NCI-H69 (cell line): ENCODE data around the gene TMOD4.
"Not testable (repeated sequence)": the region's sequence is repeated elsewhere in the genome, so short reads cannot be mapped to it uniquely, and the experiment has no call there.

Experiments
- DNase-seq: peaks from one replicate; lab custom pipeline; 2025; lab: John Stamatoyannopoulos, UW

TMOD4 gene

DNA sequence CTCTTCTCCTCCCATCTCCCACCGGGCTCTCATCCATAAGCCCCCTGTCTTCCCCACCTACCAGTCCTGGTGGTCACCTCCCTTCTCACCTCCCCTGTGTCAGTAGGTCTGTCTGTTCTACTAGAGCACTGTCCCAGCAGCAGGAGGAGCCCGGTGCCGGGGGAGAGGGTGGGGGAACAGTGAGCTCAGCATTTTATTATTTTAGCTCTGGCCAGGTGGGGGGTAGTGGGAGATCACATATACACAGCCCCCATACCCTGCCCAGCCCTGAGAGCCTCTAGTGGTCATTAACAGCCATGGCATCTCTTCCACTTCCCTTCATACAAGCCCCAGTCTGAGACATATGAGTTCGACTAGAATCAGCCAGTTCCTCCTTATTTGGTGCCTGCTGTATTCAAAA, at the start of gene TMOD4:
Gene TMOD4 (minus strand): TSS at position 119 of the 400 bp plus-strand sequence. CDS start 1,106 bp downstream, outside the sequence.
- DNase-seq: peak; percentile 28

DNA sequence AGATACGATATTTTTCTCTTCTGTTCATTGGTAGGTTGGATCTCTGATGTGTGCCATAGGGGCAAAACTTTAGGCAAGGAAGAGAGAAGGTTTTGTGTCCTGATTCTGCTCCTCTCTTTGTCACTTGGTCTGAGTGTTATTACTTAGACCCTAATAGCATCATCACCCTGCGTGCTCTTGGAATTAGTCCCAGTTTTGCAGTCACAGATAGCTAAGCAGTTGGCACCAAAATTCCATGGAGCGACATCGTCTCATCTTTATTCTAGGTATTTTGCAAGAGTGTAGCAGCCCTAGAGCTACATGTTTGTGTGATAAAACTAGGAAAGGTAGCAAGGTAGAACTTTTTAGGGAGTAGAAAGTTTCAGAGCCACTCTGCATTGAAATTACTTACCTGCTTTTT, 46.3 kb upstream of the TMOD4 start:
- no peak for DNase-seq

DNA sequence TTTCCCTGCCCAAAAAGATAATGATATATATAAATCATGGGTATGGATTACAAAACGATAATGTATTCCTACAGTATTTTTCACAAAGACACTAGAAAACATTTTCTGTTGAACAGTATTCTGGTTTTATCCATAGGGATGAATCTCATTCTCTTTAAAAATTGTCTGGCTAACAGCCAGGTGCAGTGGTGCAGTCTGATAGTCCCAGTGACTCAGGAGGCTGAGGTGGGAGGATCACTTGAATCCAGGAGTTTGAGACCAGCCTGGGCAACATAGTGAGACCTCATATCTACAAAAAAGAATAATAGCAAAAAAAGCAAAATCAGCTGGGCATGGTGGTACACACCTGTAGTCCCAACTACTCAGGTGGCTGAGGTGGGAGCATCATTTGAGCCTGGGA, 45.8 kb upstream of the TMOD4 start:
- no peak for DNase-seq

DNA sequence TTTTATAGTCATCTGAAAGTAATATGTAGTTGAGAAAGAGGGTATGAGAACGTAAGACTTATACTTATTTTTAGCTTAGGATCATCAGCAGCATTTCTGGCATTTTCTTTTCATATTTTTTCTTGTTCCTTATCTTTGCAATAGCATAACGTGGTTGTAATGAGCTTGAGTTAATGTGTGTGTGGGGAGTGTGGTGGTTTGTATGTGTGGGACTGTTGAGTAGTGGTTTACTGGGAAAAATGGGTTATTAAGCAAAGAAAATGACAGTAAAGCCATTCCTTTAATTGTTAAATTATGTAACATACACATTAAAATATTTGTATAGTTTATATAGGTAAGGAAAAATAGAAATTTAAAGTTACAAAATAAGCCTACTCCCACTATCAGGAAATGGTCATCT, 37.8 kb upstream of the TMOD4 start:
- DNase-seq: no peak

- DNase-seq: no peak
Observed at GRCh38 chr1:151211972-151212705, 36.4 kb upstream of the TMOD4 start.

DNA sequence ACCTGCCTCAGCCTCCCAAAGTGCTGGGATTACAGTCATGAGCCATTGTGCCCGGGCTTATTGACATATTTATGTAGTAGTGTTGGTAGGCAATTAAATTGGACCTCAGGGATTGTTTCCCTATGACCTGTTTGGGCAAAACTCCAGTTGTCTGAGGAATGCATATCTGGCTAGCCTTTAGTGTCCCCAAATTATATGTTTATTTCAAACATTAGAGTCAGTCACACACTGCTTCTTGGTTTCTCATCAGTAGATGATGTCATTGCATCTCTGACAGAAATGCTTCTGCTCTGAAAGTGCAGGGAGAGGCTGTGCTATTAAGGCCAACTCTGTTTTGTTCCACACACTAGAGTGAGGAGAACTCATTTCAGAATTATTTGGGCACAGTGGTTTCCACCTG, 35.0 kb upstream of the TMOD4 start:
- DNase-seq: peak; percentile 44

- not testable (repeated sequence) for DNase-seq
Observed at GRCh38 chr1:151205381-151205965, 29.7 kb upstream of the TMOD4 start.

GRCh38 chr1:151199873-151200581, 24.2 kb upstream of the TMOD4 start:
- no peak for DNase-seq

DNA sequence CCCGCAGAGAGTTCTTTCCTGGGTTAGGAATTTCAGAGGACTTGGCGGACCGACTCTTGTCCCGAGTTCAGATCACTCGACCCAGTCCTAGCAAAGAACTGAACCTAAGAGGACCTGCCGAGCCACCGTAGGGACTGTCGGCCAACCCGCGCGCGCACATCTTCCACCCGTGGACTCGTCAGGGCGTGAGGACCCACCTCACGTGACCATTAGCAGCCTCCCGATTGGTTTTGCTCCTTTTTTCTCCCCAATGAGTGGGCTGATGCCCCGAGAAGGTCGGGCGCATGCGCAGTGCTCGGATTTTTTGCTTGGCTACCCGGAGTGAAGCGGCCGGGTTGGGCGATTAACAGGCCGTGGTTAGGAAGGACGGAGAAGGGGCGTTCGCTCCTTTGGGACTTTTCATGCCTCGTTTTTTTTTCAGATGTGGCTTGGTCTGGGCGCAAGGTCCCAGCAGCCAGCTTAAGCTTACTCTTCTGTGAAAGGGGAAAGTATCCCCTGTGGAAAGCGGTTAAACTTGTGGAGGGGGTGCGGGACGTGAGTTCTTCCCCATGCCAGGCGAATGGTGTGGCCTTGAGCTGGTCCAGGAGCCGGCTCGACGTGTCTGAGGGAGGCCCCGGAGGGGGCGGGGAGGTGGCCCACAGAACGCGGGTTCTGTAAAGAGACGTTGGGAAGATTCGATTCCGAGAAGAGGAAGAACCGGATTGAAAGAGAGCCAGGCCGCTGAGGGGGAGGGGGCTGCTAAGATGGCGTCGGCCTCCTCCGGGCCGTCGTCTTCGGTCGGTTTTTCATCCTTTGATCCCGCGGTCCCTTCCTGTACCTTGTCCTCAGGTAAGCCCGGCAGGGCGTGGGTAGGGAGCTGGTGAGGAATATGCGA, 22.7 kb upstream of the TMOD4 start, which contains the start of gene PIP5K1A:
Gene PIP5K1A (plus strand): TSS at position 299 of the 874 bp plus-strand sequence. CDS start 445 bp downstream, at position 744.
- DNase-seq: peak; percentile 99

DNA sequence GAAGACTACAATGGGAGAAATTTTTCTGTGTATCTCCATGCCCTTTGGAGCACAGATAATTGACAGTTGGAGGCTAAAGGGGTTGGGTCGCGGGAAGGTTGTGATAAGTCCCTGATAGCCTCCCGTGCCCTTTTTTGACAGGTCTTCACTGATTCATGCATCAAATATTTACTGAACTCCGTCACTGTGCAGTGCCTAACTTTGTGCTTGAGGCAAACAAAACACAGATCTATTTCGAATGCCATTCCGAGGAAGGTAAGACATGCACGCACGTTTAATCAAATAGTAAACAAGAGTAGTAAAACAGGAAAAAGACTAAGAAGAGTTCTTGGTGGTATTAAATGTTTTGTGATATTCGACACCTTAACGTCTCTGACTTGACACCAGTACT, 22.1 kb upstream of the TMOD4 start:
- peak; percentile 65 for DNase-seq

DNA sequence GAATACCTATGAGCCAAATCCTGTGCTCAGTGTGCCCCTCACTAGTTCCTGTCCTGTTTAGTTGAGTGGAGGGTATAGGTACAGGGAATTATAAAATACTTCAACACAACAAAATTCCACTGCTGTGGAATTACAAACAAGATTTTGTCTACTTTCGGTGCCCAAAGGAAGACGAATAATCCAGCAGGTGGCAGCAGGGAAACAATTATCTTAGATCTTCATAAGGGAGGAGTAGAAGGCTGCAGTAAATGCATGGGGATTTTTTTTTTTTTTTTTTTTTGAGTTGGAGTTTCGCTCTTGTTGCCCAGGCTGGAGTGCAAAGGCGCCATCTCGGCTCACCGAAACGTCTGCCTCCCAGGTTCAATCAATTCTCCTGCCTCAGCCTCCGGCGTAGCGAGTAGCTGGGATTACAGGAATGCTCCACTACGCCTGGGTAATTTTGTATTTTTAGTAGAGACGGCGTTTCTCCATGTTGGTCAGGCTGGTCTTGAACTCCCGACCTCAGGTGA, 20.6 kb upstream of the TMOD4 start:
- DNase-seq: peak; percentile 91

- peak; percentile 60 for DNase-seq
Observed at GRCh38 chr1:151194894-151195594, 19.3 kb upstream of the TMOD4 start.

DNA sequence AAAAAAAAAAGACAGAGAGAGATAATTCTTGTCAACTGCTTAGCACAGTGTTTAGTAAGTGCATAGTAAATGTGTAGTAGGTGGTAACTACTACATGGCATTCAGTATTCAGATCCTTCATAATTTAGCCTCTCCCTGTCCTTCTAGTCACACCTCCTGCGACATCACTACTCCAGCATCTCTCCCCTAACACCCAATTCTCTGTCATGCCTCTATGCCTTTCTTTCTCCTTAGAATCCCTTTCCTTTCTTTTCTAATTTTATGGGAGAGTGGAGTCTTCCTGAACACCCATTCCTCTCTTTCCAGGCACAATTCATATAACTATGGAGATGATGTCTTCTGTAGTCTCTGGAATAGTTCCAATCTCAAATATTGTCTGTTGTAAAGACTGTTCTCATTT, 18.1 kb upstream of the TMOD4 start:
- DNase-seq: no peak

DNA sequence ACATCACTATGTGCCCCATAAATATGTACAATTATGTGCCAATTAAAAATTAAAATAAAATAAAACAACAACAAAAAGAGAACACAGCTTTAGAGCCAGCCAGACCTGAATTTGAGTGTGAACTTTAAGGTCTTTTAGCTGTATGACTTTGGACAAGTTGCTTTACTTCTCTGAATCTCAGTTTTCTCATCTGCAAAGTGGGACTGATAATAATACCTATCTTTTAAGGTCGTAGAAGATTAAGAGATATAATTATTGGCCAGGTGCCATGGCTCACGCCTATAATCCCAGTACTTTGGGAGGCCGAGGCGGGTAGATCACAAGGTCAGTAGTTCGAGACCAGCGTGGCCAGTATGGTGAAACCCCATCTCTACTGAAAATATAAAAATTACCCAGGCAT, 17.5 kb upstream of the TMOD4 start:
- DNase-seq: no peak

- DNase-seq: no peak
Observed at GRCh38 chr1:151192047-151192446, 16.3 kb upstream of the TMOD4 start.

GRCh38 chr1:151189637-151190445, 14.1 kb upstream of the TMOD4 start, which contains the start of gene VPS72:
Gene VPS72, minus strand, starts transcription at chr1:151190197. Its CDS starts 76 bp downstream, at chr1:151190121.
- DNase-seq: peak; percentile 98

DNA sequence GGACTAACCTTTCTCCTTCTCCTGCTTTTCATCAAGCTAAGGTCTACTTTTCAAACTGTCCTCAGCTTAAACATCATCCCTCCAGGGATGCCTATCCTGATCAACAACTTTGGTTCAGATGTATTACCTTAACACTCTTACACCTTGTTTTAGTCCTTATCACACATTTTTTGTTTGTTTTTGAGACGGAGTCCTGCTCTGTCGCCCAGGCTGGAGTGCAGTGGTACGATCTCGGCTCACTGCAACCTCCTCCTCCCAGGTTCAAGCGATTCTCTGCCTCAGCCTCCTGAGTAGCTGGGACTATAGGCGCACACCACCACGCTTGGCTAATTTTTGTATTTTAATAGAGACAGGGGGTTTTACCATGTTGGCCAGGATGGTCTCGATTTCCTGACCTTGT, 12.9 kb upstream of the TMOD4 start:
- not testable (repeated sequence) for DNase-seq

DNA sequence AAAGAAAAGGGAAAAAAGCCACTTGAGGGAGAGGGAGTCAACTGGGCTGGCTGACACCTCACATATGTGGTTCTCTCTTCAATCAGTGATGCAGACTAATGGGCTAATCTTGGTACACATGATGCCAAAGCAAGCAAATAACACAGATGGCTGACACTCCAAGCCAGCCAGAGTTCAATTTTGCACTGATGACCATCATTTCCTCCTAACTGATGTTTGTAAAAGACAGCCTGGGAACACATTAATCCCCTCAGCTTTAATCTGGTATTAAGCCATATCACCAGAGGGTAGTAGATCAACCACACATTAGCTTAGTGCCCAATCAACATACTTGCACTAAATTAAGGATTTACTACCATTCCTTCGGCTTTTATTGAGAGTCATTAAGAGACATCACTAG, 11.4 kb upstream of the TMOD4 start:
- DNase-seq: peak; percentile 68

- DNase-seq: no peak
Observed at GRCh38 chr1:151184211-151184610, 8.4 kb upstream of the TMOD4 start.

DNA sequence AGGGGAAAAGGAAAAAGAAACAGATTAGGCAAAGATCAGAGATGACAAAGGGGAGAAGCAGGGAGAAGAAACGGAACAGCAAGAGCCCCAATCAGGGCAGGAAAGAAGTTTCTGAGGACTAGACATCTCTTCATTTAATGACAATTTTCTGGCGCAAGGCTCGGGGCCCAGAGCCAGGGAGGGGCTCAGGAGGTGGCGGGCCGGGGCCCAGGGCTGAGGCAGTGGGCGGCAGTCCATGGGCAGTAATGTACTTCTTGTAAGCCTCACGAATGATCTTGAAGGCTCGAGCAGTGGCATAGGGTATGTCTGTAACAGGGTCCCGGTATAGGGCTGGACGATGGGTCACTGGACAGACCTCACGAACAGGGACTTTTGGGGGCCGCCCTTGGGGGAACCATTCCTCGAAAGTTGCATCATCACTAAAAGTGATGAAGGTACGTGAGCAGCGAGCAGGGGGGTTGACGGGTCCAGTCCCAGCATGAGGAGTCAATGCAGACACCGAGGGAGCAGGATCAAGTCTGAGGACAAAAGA, 799 bp upstream of the TMOD4 start:
- no peak for DNase-seq
